CD14-positive monocyte (primary cell): ENCODE data around the gene CSMD2. TPM values are rescaled to one million over a fixed set of nuclear protein-coding genes. Genes with fewer than 3 reads are reported as not detected.

Experiments
- DNase-seq, 3 donors: peaks; one replicate each; pipeline ENCODE4 v3.0.0-alpha.2; 2011 to 2022
- H2AFZ ChIP-seq: 2 replicates; pipeline ENCODE4 v1.6.0; 2012; ENCODE audit warnings: mild to moderate bottlenecking, low read depth, low read length, inconsistent platforms; ENCODE audit not compliant: insufficient read depth, poor library complexity, severe bottlenecking
- H3K27ac ChIP-seq, 2 donors: 1 replicate in 1 of 2; 2 replicates in 1 of 2; pipeline ENCODE4 v1.5.1; 2012 to 2013; ENCODE audit warnings: low read length in 2 of 2, control low read depth in 1 of 2, inconsistent platforms in 1 of 2, low read depth in 1 of 2, mild to moderate bottlenecking in 1 of 2
- H3K27me3 ChIP-seq, 2 donors: one replicate each; pipeline versions ENCODE4 v1.6.0 to v1.6.1; 2011 to 2013; ENCODE audit warnings: low read length in 2 of 2; ENCODE audit not compliant: control insufficient read depth in 2 of 2, insufficient read depth in 2 of 2
- H3K36me3 ChIP-seq, 2 donors: replicated peaks in 1 of 2; 1 replicate in 1 of 2; 2 replicates in 1 of 2; pipeline versions ENCODE4 v1.5.1 to v1.6.1; 2012 to 2013; ENCODE audit warnings: low read length in 2 of 2, control low read depth in 1 of 2, inconsistent platforms in 1 of 2, mild to moderate bottlenecking in 1 of 2; ENCODE audit not compliant: insufficient read depth in 2 of 2, control insufficient read depth in 1 of 2
- H3K4me1 ChIP-seq, 2 donors: 1 replicate in 1 of 2; 2 replicates in 1 of 2; pipeline versions ENCODE4 v1.5.1 to v1.6.1; 2012 to 2013; ENCODE audit warnings: low read length in 2 of 2, control low read depth in 1 of 2, inconsistent platforms in 1 of 2, mild to moderate bottlenecking in 1 of 2, moderate library complexity in 1 of 2; ENCODE audit not compliant: insufficient read depth in 2 of 2, control insufficient read depth in 1 of 2
- H3K4me2 ChIP-seq: replicated peaks from 2 replicates; pipeline ENCODE3; 2012; ENCODE audit warnings: low read length, moderate library complexity, mild to moderate bottlenecking; ENCODE audit not compliant: poor library complexity, severe bottlenecking; ENCODE audit errors: extremely low read depth
- H3K4me3 ChIP-seq, 3 experiments: fragments of 200-600 bp in 1 of 3; sonication (generic) in 1 of 3; replicated peaks in 1 of 3; 1 replicate in 2 of 3; 2 replicates in 1 of 3; pipeline ENCODE4 v1.5.1; 2011 to 2013; ENCODE audit warnings: low read length in 3 of 3, mild to moderate bottlenecking in 3 of 3, control low read depth in 2 of 3, low read depth in 2 of 3, inconsistent platforms in 1 of 3, moderate library complexity in 1 of 3
- H3K79me2 ChIP-seq: 2 replicates; pipeline ENCODE4 v1.6.0; 2012; ENCODE audit warnings: mild to moderate bottlenecking, control low read depth, inconsistent platforms, low read length, moderate library complexity; ENCODE audit not compliant: insufficient read depth
- H3K9ac ChIP-seq: 2 replicates; pipeline ENCODE4 v1.6.0; 2017; ENCODE audit warnings: low read length, mild to moderate bottlenecking; ENCODE audit not compliant: insufficient read depth, poor library complexity, severe bottlenecking
- H3K9me3 ChIP-seq, 2 donors: replicated peaks in 1 of 2; 1 replicate in 1 of 2; 2 replicates in 1 of 2; pipeline versions ENCODE4 v1.5.1 to v1.6.1; 2012 to 2013; ENCODE audit warnings: low read length in 2 of 2, control low read depth in 1 of 2; ENCODE audit not compliant: control insufficient read depth in 1 of 2, insufficient read depth in 1 of 2
- H4K20me1 ChIP-seq: 2 replicates; pipeline ENCODE4 v1.6.0; 2012; ENCODE audit warnings: mild to moderate bottlenecking, low read length, control low read depth, moderate library complexity; ENCODE audit not compliant: insufficient read depth
- H3K27ac Mint-ChIP-seq, 7 donors: one replicate each; pipeline ENCODE4 v1.8.0; 2020; ENCODE audit warnings: mild to moderate bottlenecking in 7 of 7, mixed read lengths in 7 of 7, moderate library complexity in 6 of 7, inconsistent platforms in 2 of 7
- H3K27me3 Mint-ChIP-seq, 3 donors: one replicate each; pipeline ENCODE4 v1.8.0; 2021 to 2022; ENCODE audit warnings: low read depth in 3 of 3, mild to moderate bottlenecking in 3 of 3, mixed read lengths in 3 of 3, moderate library complexity in 3 of 3, inconsistent platforms in 1 of 3
- H3K36me3 Mint-ChIP-seq, 2 donors: one replicate each; pipeline ENCODE4 v1.8.0; 2020; ENCODE audit warnings: mixed read lengths in 2 of 2, inconsistent platforms in 1 of 2, mild to moderate bottlenecking in 1 of 2
- H3K4me1 Mint-ChIP-seq: one replicate; pipeline ENCODE4 v1.8.0; 2020; ENCODE audit warnings: mild to moderate bottlenecking, mixed read lengths
- H3K4me3 Mint-ChIP-seq, 2 donors: one replicate each; pipeline ENCODE4 v1.8.0; 2020; ENCODE audit warnings: mild to moderate bottlenecking in 2 of 2, mixed read lengths in 2 of 2, moderate library complexity in 1 of 2
- H3K9me3 Mint-ChIP-seq, 7 donors: one replicate each; pipeline ENCODE4 v1.8.0; 2020 to 2022; ENCODE audit warnings: mixed read lengths in 7 of 7, mild to moderate bottlenecking in 6 of 7, moderate library complexity in 6 of 7, inconsistent platforms in 2 of 7
- WGBS: methylation state at CpG from one replicate; pipeline ENCODE4 v1.1.5; 2013; ENCODE audit warnings: missing lambda C conversion rate; ENCODE audit not compliant: insufficient coverage; 5-methylcytosine and 5-hydroxymethylcytosine counted together
- intact Hi-C, 2 donors: fragments of 100-400 bp; cut with micrococcal nuclease; formaldehyde crosslinking; loops; one replicate each; pipeline versions ENCODE4 v1.15.0 to v1.15.1; 2023
- polyA plus RNA-seq, 3 donors: library from polyadenylated mRNA; depleted of rRNA in 1 of 3; unstranded in 2 of 3; stranded (reverse) in 1 of 3; fragments of 300-500 nt in 2 of 3; fragments of >200 nt in 1 of 3; fragmentation: Illumina TruSeq in 2 of 3; gene quantifications; 1 replicate in 2 of 3; 2 replicates in 1 of 3; pipeline ENCODE4 v1.2.3, GENCODE V29; 2012 to 2021
- TF ChIP-seq, protein P1 (sequence below): fragments of 200-600 bp; IDR thresholded peaks from one replicate; pipeline ENCODE4 v1.8.0; 2022; ENCODE audit warnings: antibody characterized with exemption, mild to moderate bottlenecking

Gene CSMD2
- polyA plus RNA-seq, 3 donors, result 0.04 TPM; not detected in 2

DNA sequence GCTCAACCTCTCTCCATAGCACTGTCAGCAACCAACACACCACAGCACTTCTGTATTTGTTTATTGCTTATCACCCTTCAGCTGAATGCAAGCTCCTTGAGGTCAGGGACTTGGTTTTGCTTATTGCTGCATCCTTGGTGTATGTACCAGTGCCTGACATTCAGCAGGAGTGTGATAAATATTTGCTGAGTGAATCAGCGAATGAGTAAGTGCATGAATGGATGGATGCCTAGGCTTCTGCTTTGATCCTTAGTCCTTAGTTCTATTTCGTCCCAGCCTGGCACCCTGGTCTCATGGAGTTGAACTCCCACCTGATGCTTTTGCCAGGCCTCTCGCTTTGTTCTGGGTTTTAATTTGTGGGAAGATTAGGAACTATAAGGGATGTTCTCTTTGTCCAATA is 604.4 kb downstream of the CSMD2 start:
- peak overlapping the region in 1 of 2 donors; percentile 6 for H3K4me3 Mint-ChIP-seq
- H3K9ac ChIP-seq, result no peak overlapping the region
- no peaks in the 10 kb centered on the region for H3K36me3 ChIP-seq
- no peak overlapping the region for H3K4me3 ChIP-seq
- DNase-seq, result no peak
- peaks cover under 1 to 16% (median 2%) of the 10 kb centered on the region in 3 donors for H3K27me3 Mint-ChIP-seq
- H3K79me2 ChIP-seq, result no peaks in the 10 kb centered on the region
- H2AFZ ChIP-seq, result no peak overlapping the region
- peaks cover 0 to 15% (median 7%) of the 10 kb centered on the region in 7 donors for H3K9me3 Mint-ChIP-seq
- H3K36me3 Mint-ChIP-seq, result no peaks in the 10 kb centered on the region
- H4K20me1 ChIP-seq, result no peaks in the 10 kb centered on the region
- peaks cover 0 to 2% of the 10 kb centered on the region in 2 donors for H3K27me3 ChIP-seq
- no peak overlapping the region for H3K4me2 ChIP-seq
- H3K4me1 Mint-ChIP-seq, result no peaks in the 10 kb centered on the region
- H3K27ac ChIP-seq, result no peak overlapping the region
- H3K9me3 ChIP-seq, result no peaks in the 10 kb centered on the region
- 94% methylated on average over 2 of the region's 3 CpGs for WGBS
- intact Hi-C loops, result no loop called here
- H3K27ac Mint-ChIP-seq, result no peak overlapping the region
- TF ChIP-seq, protein P1, sequence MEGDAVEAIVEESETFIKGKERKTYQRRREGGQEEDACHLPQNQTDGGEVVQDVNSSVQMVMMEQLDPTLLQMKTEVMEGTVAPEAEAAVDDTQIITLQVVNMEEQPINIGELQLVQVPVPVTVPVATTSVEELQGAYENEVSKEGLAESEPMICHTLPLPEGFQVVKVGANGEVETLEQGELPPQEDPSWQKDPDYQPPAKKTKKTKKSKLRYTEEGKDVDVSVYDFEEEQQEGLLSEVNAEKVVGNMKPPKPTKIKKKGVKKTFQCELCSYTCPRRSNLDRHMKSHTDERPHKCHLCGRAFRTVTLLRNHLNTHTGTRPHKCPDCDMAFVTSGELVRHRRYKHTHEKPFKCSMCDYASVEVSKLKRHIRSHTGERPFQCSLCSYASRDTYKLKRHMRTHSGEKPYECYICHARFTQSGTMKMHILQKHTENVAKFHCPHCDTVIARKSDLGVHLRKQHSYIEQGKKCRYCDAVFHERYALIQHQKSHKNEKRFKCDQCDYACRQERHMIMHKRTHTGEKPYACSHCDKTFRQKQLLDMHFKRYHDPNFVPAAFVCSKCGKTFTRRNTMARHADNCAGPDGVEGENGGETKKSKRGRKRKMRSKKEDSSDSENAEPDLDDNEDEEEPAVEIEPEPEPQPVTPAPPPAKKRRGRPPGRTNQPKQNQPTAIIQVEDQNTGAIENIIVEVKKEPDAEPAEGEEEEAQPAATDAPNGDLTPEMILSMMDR, result no peak
- no peaks in the 10 kb centered on the region for H3K4me1 ChIP-seq

- H3K4me3 ChIP-seq, result no peak overlapping the region
- H3K36me3 Mint-ChIP-seq, result no peaks in the 10 kb centered on the region
- H3K79me2 ChIP-seq, result no peaks in the 10 kb centered on the region
- no peak overlapping the region for H2AFZ ChIP-seq
- no peaks in the 10 kb centered on the region for H3K36me3 ChIP-seq
- no peak overlapping the region for H3K4me3 Mint-ChIP-seq
- H4K20me1 ChIP-seq, result no peaks in the 10 kb centered on the region
- H3K27ac ChIP-seq, result no peak overlapping the region
- H3K4me2 ChIP-seq, result no peak overlapping the region
- TF ChIP-seq, protein P1, result no peak
- peaks cover 13 to 45% (median 31%) of the 10 kb centered on the region in 7 donors for H3K9me3 Mint-ChIP-seq
- no CpG with 5 or more reads among the region's 2 CpGs for WGBS
- no peaks in the 10 kb centered on the region for H3K27me3 ChIP-seq
- intact Hi-C loops, result no loop called here
- H3K4me1 ChIP-seq, result no peaks in the 10 kb centered on the region
- no peak overlapping the region for H3K27ac Mint-ChIP-seq
- no peaks in the 10 kb centered on the region for H3K4me1 Mint-ChIP-seq
- peaks cover 2 to 5% (median 5%) of the 10 kb centered on the region in 3 donors for H3K27me3 Mint-ChIP-seq
- no peak overlapping the region for H3K9ac ChIP-seq
- H3K9me3 ChIP-seq, result peaks cover 24 to 36% of the 10 kb centered on the region in 2 donors
- no peak for DNase-seq
These were observed 616.3 kb downstream of the CSMD2 start for GRCh38 chr1:33548721-33549120.
